OCI-LY7 (cell line): ENCODE data around the gene PHB1. TPM values are rescaled to one million over a fixed set of nuclear protein-coding genes. Genes with fewer than 3 reads are reported as not detected.

Experiments used
- BruUV-seq: library from RNA; stranded (reverse); fragments of 400-500 nt; replicated peaks from 2 replicates; lab custom pipeline; 2021; lab: Mats Ljungman, UMichigan
- CTCF ChIA-PET: fragments of 300-600 bp; sonication (Branson Sonifier 250); formaldehyde crosslinking; loops from one replicate; lab custom pipeline; 2022; ENCODE audit warnings: antibody characterized with exemption; ENCODE audit not compliant: unreplicated experiment; lab: Charles Lee
- POLR2A ChIA-PET: fragments of 300-600 bp; sonication (Branson Sonifier 250); formaldehyde crosslinking; loops from one replicate; lab custom pipeline; 2022; ENCODE audit warnings: antibody characterized with exemption; lab: Charles Lee
- DNase-seq: peaks from one replicate; pipeline ENCODE4 v3.0.0-alpha.2; 2015; ENCODE audit warnings: low spot score
- H2AFZ ChIP-seq: fragments of 200-600 bp; sonication (generic), shearing (Covaris generic); 2 replicates; pipeline ENCODE4 v1.6.1; 2014; ENCODE audit warnings: mild to moderate bottlenecking, antibody characterized with exemption, low read length, moderate library complexity
- H3K27ac ChIP-seq: fragments of 200-600 bp; sonication (generic); 2 replicates; pipeline ENCODE4 v1.5.1; 2014; ENCODE audit warnings: mixed run types, low read depth, mild to moderate bottlenecking, moderate library complexity, low read length, inconsistent platforms; ENCODE audit not compliant: poor library complexity, severe bottlenecking
- H3K36me3 ChIP-seq: fragments of 200-600 bp; sonication (generic); 2 replicates; pipeline ENCODE4 v1.6.1; 2014; ENCODE audit warnings: mild to moderate bottlenecking, antibody characterized with exemption, low read length, moderate library complexity, mixed read lengths; ENCODE audit not compliant: insufficient read depth
- H3K4me1 ChIP-seq: fragments of 200-600 bp; sonication (generic); 2 replicates; pipeline ENCODE4 v1.5.1; 2014; ENCODE audit warnings: mild to moderate bottlenecking, low read length; ENCODE audit not compliant: insufficient read depth, poor library complexity, severe bottlenecking
- H3K4me2 ChIP-seq: fragments of 200-600 bp; sonication (generic); 2 replicates; pipeline ENCODE4 v1.6.1; 2014; ENCODE audit warnings: mild to moderate bottlenecking, low read length
- H3K4me3 ChIP-seq: fragments of 200-600 bp; sonication (generic); 2 replicates; pipeline ENCODE4 v1.5.1; 2014; ENCODE audit warnings: mild to moderate bottlenecking, low read depth, low read length; ENCODE audit not compliant: poor library complexity, severe bottlenecking
- H3K79me2 ChIP-seq: fragments of 200-600 bp; sonication (generic); 2 replicates; pipeline ENCODE4 v1.6.1; 2016; ENCODE audit warnings: low read depth, mild to moderate bottlenecking, low read length, moderate library complexity, mixed read lengths; ENCODE audit not compliant: insufficient read depth
- H3K9me2 ChIP-seq: fragments of 200-600 bp; sonication (generic); 2 replicates; pipeline ENCODE4 v1.6.1; 2016; ENCODE audit warnings: mild to moderate bottlenecking, low read length, mixed read lengths; ENCODE audit not compliant: insufficient read depth
- H3K9me3 ChIP-seq: fragments of 200-600 bp; sonication (generic); 2 replicates; pipeline ENCODE4 v1.6.1; 2014; ENCODE audit warnings: mild to moderate bottlenecking, mixed run types, low read length, mixed read lengths
- H4K20me1 ChIP-seq: fragments of 200-600 bp; sonication (generic); 2 replicates; pipeline ENCODE4 v1.6.1; 2014; ENCODE audit warnings: mild to moderate bottlenecking, antibody characterized with exemption, low read length, moderate library complexity, mixed read lengths; ENCODE audit not compliant: insufficient read depth
- CTCF ChIP-seq: fragments of 200-600 bp; sonication (generic); conservative IDR thresholded peaks from 2 replicates; pipeline ENCODE4 v1.5.1; 2014; ENCODE audit warnings: mild to moderate bottlenecking, antibody characterized with exemption, low read length, moderate library complexity, mixed read lengths
- EZH2phosphoT487 ChIP-seq: fragments of 200-600 bp; sonication (generic); IDR thresholded peaks from 2 replicates; pipeline ENCODE4 v1.6.1; 2018; ENCODE audit warnings: low read depth, borderline replicate concordance, mild to moderate bottlenecking, mixed run types, antibody characterized with exemption, low read length, moderate library complexity, mixed read lengths
- intact Hi-C: fragments of 100-400 bp; cut with micrococcal nuclease; formaldehyde crosslinking; loops from one replicate; pipeline ENCODE4 v1.10.0; 2022; ENCODE audit not compliant: unreplicated experiment
- total RNA-seq, 2 experiments: library from RNA; depleted of rRNA in 1 of 2; stranded (reverse); fragments of >200 nt in 1 of 2; shearing (Covaris generic) in 1 of 2; gene quantifications; 2 replicates each; pipeline ENCODE4 v1.2.3, GENCODE V29; 2014 to 2022

PHB1 gene
- total RNA-seq, 2 experiments from 2014 or later, result 137 to 217 TPM

- H2AFZ ChIP-seq, result peak overlapping the region; percentile 84
- ChIA-PET CTCF (interaction anchor here (1.2 to 2.6 kb wide), 4 partner anchors 19 to 74 kb away, joined by 4 to 6 read pairs (median 5); partner anchors contain the start of gene PHB1), POLR2A (interaction anchor here (0.9 to 3.2 kb wide), 9 partner anchors 15 to 199 kb away, joined by 3 to 15 read pairs (median 4); partner anchors contain the start of gene PHB1)
- BruUV-seq, result TSS peak; percentile 83
- no peak for TF ChIP-seq EZH2phosphoT487
- TF ChIP-seq CTCF, result no peak
- H3K27ac ChIP-seq, result peak overlapping the region; percentile 79
- H3K4me1 ChIP-seq, result peaks cover 49% of the 10 kb centered on the region
- peak overlapping the region; percentile 59 for H3K4me3 ChIP-seq
- H3K4me2 ChIP-seq, result peak overlapping the region; percentile 85
- intact Hi-C loops, result loop anchor here (1.0 kb wide), 1 partner anchor 27 kb away; the partner anchor contains the start of gene ZNF652
- H3K36me3 ChIP-seq, result no peaks in the 10 kb centered on the region
- no peaks in the 10 kb centered on the region for H3K79me2 ChIP-seq
- H4K20me1 ChIP-seq, result no peaks in the 10 kb centered on the region
- H3K9me2 ChIP-seq, result no peaks in the 10 kb centered on the region
- peak; percentile 49 for DNase-seq
- H3K9me3 ChIP-seq, result no peaks in the 10 kb centered on the region
Measured at GRCh38 chr17:49388692-49389513, 25.8 kb downstream of the PHB1 start.

DNA sequence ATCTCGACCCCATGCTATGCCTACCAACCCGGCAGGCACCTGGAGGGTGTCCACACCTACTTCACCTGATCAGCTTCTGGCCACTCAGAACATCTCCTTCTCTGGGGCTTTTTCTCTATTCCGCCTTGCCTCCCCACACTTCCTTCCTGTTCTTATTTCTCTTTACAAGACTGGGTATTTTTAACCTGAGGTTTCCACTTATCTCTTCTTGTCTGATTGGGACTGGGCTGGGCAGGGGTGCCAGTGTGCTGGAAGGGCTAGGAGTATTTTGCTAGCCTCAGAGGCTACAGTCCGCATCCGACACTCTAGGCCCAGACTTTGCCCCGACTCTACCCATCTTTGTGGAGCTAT is 26.4 kb downstream of the PHB1 start:
- BruUV-seq, result no TSS peak
- Histone ChIP-seq H3K36me3 (no peaks in the 10 kb centered on the region), H3K9me2 (no peaks in the 10 kb centered on the region), H2AFZ (peak overlapping the region; percentile 84), H3K79me2 (no peaks in the 10 kb centered on the region), H3K9me3 (no peaks in the 10 kb centered on the region), H4K20me1 (no peaks in the 10 kb centered on the region), H3K4me2 (peak overlapping the region; percentile 85), H3K27ac (peak overlapping the region; percentile 79), H3K4me3 (peak overlapping the region; percentile 59), H3K4me1 (peaks cover 43% of the 10 kb centered on the region)
- TF ChIP-seq CTCF, result no peak
- no peak for TF ChIP-seq EZH2phosphoT487
- intact Hi-C loops, result loop anchor here (1.0 kb wide), 1 partner anchor 26 kb away; the partner anchor contains the start of gene ZNF652
- POLR2A ChIA-PET, result interaction anchor here (1.0 to 3.2 kb wide), 7 partner anchors 15 to 198 kb away, joined by 3 to 15 read pairs (median 3); partner anchors contain the start of gene PHB1
- peak; percentile 71 for DNase-seq
- CTCF ChIA-PET, result interaction anchor here (1.2 to 2.6 kb wide), 4 partner anchors 20 to 73 kb away, joined by 4 to 6 read pairs (median 5); partner anchors contain the start of gene PHB1
